Testis (tissue), 3 donors: ENCODE measurements around the gene CA10. TPM values are rescaled to one million over a fixed set of nuclear protein-coding genes. Genes with fewer than 3 reads are reported as not detected.

Source experiments
- DNase-seq: peaks from one replicate; pipeline ENCODE4 v3.0.0-alpha.2; 2019
- H3K27ac ChIP-seq, 2 donors: fragments of 200-600 bp; sonication (generic); one replicate each; pipeline ENCODE4 v1.5.1; 2019
- H3K27me3 ChIP-seq: fragments of 200-600 bp; sonication (generic); one replicate; pipeline ENCODE4 v1.5.1; 2019
- H3K36me3 ChIP-seq: fragments of 200-600 bp; sonication (generic); one replicate; pipeline ENCODE4 v1.5.1; 2017; ENCODE audit warnings: low read depth; ENCODE audit errors: missing control alignments
- H3K4me1 ChIP-seq: fragments of 200-600 bp; sonication (generic); one replicate; pipeline ENCODE4 v1.5.1; 2019
- H3K4me3 ChIP-seq, 2 donors: fragments of 200-600 bp; sonication (generic); one replicate each; pipeline ENCODE4 v1.5.1; 2017 to 2019
- H3K9me3 ChIP-seq: fragments of 200-600 bp; sonication (generic); one replicate; pipeline ENCODE4 v1.5.1; 2017
- CTCF ChIP-seq, 3 experiments: fragments of 450-650 bp in 2 of 3; fragments of 200-600 bp in 1 of 3; sonication (generic) in 1 of 3; IDR thresholded peaks; one replicate each; pipeline ENCODE4 v1.5.1; 2016 to 2019; ENCODE audit warnings: antibody characterized with exemption in 3 of 3, mild to moderate bottlenecking in 2 of 3, moderate library complexity in 1 of 3
- POLR2A ChIP-seq: fragments of 450-650 bp; IDR thresholded peaks from one replicate; pipeline ENCODE4 v1.6.1; 2017; ENCODE audit warnings: antibody characterized with exemption, mild to moderate bottlenecking, moderate library complexity
- WGBS, 2 donors: methylation state at CpG; one replicate each; pipeline ENCODE4 v1.1.5; 2018; 5-methylcytosine and 5-hydroxymethylcytosine counted together
- intact Hi-C: fragments of 100-400 bp; cut with DNase I; formaldehyde crosslinking; loops from one replicate; pipeline ENCODE4 v1.15.1; 2023; ENCODE audit warnings: low total_unique reads
- polyA plus RNA-seq: library from polyadenylated mRNA; stranded (reverse); fragments of 350-450 nt; fragmentation: Illumina TruSeq; extraction: RNeasy Lipid Tissue Mini Kit (QIAGEN cat#74804); gene quantifications from one replicate; pipeline ENCODE4 v1.2.3, GENCODE V29; 2014; ENCODE audit warnings: low read depth, low replicate concordance; ENCODE audit not compliant: insufficient read depth
- total RNA-seq, 2 donors: library from RNA; depleted of rRNA; stranded (reverse); fragments of >200 nt; gene quantifications; one replicate each; pipeline ENCODE4 v1.2.3, GENCODE V29; 2016

Gene CA10
- total and polyA plus RNA-seq, 3 donors from 2014 or later = 5.0 to 30.7 (median 5.3) TPM

- H3K36me3 ChIP-seq = no peaks in the 10 kb centered on the region
- TF ChIP-seq POLR2A = no peak
- TF ChIP-seq CTCF (IDR thresholded peaks at IDR 0.05) = no peak
- no peaks in the 10 kb centered on the region for H3K4me1 ChIP-seq
- H3K4me3 ChIP-seq = no peak overlapping the region
- intact Hi-C loops = no loop called here
- no peaks in the 10 kb centered on the region for H3K27me3 ChIP-seq
- no peak for DNase-seq
- H3K9me3 ChIP-seq = no peaks in the 10 kb centered on the region
- no peak overlapping the region for H3K27ac ChIP-seq
These were observed 501.3 kb downstream of the CA10 start for GRCh38 chr17:51657224-51657623.

GRCh38 chr17:51653878-51654277, 504.6 kb downstream of the CA10 start:
- no peak overlapping the region for H3K27ac ChIP-seq
- no peaks in the 10 kb centered on the region for H3K36me3 ChIP-seq
- H3K27me3 ChIP-seq = no peaks in the 10 kb centered on the region
- DNase-seq = no peak
- H3K4me1 ChIP-seq = no peaks in the 10 kb centered on the region
- no peaks in the 10 kb centered on the region for H3K9me3 ChIP-seq
- intact Hi-C loops = no loop called here
- TF ChIP-seq CTCF (IDR thresholded peaks at IDR 0.05) (no peak), POLR2A (no peak)
- no peak overlapping the region for H3K4me3 ChIP-seq
- 55 to 60% methylated on average over 5 of the region's 5 CpGs for WGBS, 2 donors

GRCh38 chr17:51652529-51652928, 506.0 kb downstream of the CA10 start:
- 71 to 93% methylated on average over 3 of the region's 3 CpGs for WGBS, 2 donors
- intact Hi-C loops = no loop called here
- Histone ChIP-seq H3K9me3 (no peaks in the 10 kb centered on the region), H3K36me3 (no peaks in the 10 kb centered on the region), H3K4me3 (no peak overlapping the region), H3K27ac (no peak overlapping the region), H3K27me3 (no peaks in the 10 kb centered on the region), H3K4me1 (no peaks in the 10 kb centered on the region)
- no peak for DNase-seq
- TF ChIP-seq CTCF (IDR thresholded peaks at IDR 0.05) (no peak), POLR2A (no peak)

- no peak for DNase-seq
- Histone ChIP-seq H3K9me3 (no peaks in the 10 kb centered on the region), H3K4me1 (no peaks in the 10 kb centered on the region), H3K36me3 (no peaks in the 10 kb centered on the region), H3K27ac (no peak overlapping the region), H3K27me3 (no peaks in the 10 kb centered on the region), H3K4me3 (no peak overlapping the region)
- 76 to 89% methylated on average over 6 of the region's 6 CpGs for WGBS, 2 donors
- TF ChIP-seq POLR2A = no peak
- no peak for TF ChIP-seq CTCF (IDR thresholded peaks at IDR 0.05)
- intact Hi-C loops = no loop called here
These were observed 506.8 kb downstream of the CA10 start for GRCh38 chr17:51651513-51652298.

- no peaks in the 10 kb centered on the region for H3K27me3 ChIP-seq
- no peaks in the 10 kb centered on the region for H3K36me3 ChIP-seq
- no peak for DNase-seq
- H3K4me1 ChIP-seq = no peaks in the 10 kb centered on the region
- H3K4me3 ChIP-seq = no peak overlapping the region
- no peak overlapping the region for H3K27ac ChIP-seq
- no peaks in the 10 kb centered on the region for H3K9me3 ChIP-seq
- intact Hi-C loops = no loop called here
- no peak for TF ChIP-seq CTCF (IDR thresholded peaks at IDR 0.05)
- no peak for TF ChIP-seq POLR2A
- 35 to 53% methylated on average over 3 of the region's 3 CpGs for WGBS, 2 donors
These were observed 507.7 kb downstream of the CA10 start for GRCh38 chr17:51650772-51651171.
